Measurements from ENCODE around the gene NCAPG. TPM values are rescaled to one million over a fixed set of nuclear protein-coding genes. Genes with fewer than 3 reads are reported as not detected.

The NCAPG gene
- total RNA-seq, 3 donors from 2014 or later: 0.33 to 0.96 (median 0.59) TPM

DNA sequence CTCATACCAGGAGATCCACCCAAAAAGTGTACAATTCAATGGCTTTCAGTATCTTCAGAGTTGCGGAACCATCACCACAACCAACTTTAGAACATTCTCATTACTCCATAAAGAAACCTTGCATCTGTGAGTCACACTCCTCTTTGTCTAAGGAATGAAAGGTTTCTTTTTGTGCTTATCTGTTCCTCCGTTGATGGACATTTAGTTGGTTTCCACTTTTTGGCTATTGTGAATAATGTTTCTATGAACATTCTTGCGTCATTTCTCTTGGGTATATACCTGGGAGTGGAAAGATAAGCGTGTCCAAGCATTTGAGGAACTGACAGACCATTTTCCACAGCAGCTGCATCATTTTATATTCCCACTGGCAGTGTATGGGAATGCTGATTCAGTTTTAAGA is 39.9 kb upstream of the NCAPG start:
- Histone ChIP-seq H3K9me3 (peaks cover 0 to 6% of the 10 kb centered on the region in 2 donors), H3K27me3 (no peaks in the 10 kb centered on the region), H3K4me3 (peak overlapping the region in 1 of 3 donors; percentile 9), H3K4me1 (no peaks in the 10 kb centered on the region), H3K36me3 (no peaks in the 10 kb centered on the region), H3K27ac (peak overlapping the region in 1 of 2 donors; percentile 19)
- intact Hi-C loops (cut with DNase I; ENCODE audit: low total_unique reads): no loop called here
- TF ChIP-seq POLR2AphosphoS5 (IDR thresholded peaks at IDR 0.05) (no peak), CTCF (IDR thresholded peaks at IDR 0.05) (no peak), POLR2A (IDR thresholded peaks at IDR 0.05) (no peak)
- DNase-seq (ENCODE audit: low spot score in 2 of 2): no peak

- no peaks in the 10 kb centered on the region for H3K36me3 ChIP-seq
- H3K4me1 ChIP-seq: no peaks in the 10 kb centered on the region
- peak overlapping the region; percentile 40 to 63 for H3K27ac ChIP-seq
- H3K27me3 ChIP-seq: no peaks in the 10 kb centered on the region
- DNase-seq (ENCODE audit: low spot score in 2 of 2): peak in 1 of 2 donors; percentile 58
- intact Hi-C loops (cut with DNase I; ENCODE audit: low total_unique reads): no loop called here
- peak overlapping the region in 1 of 3 donors; percentile 9 for H3K4me3 ChIP-seq
- peaks cover 0 to 6% of the 10 kb centered on the region in 2 donors for H3K9me3 ChIP-seq
- TF ChIP-seq POLR2A (IDR thresholded peaks at IDR 0.05) (no peak), CTCF (IDR thresholded peaks at IDR 0.05) (no peak), POLR2AphosphoS5 (IDR thresholded peaks at IDR 0.05) (no peak)
Observed at GRCh38 chr4:17771284-17771908, 39.4 kb upstream of the NCAPG start.

- DNase-seq (ENCODE audit: low spot score in 2 of 2): no peak
- no peaks in the 10 kb centered on the region for H3K36me3 ChIP-seq
Observed at GRCh38 chr4:17773135-17773698, 37.6 kb upstream of the NCAPG start.

DNA sequence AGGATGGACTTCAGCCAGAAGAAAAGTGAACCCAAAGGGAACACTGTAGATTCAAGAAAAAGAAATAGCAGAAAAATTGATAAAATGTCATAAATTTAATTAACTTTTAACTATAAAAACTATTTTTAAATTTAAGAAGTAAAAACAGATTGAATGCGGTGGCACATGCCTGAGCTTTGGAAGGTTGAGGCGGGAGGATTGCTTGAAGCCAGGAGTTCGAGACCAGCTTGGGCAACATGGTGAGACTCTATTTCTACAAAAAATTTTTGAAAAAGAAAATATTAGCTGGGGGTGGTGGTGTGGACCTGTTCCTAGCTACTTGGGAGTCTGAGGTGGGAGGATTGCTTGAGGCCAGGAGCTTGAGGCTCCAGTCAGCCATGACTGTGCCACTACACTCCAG is 32.3 kb upstream of the NCAPG start:
- H3K36me3 ChIP-seq: no peaks in the 10 kb centered on the region
- H3K27me3 ChIP-seq: peaks cover 0 to 20% of the 10 kb centered on the region in 2 donors
- intact Hi-C loops (cut with DNase I; ENCODE audit: low total_unique reads): no loop called here
- no peaks in the 10 kb centered on the region for H3K9me3 ChIP-seq
- TF ChIP-seq CTCF (IDR thresholded peaks at IDR 0.05) (no peak), POLR2AphosphoS5 (IDR thresholded peaks at IDR 0.05) (no peak), POLR2A (IDR thresholded peaks at IDR 0.05) (no peak)
- H3K4me1 ChIP-seq: peaks cover 6 to 9% of the 10 kb centered on the region in 2 donors
- H3K4me3 ChIP-seq: no peak overlapping the region
- no peak overlapping the region for H3K27ac ChIP-seq
- DNase-seq (ENCODE audit: low spot score in 2 of 2): no peak

More at GRCh38 chr4:17773135-17773698, 37.6 kb upstream of the NCAPG start:
- Histone ChIP-seq H3K9me3 (no peaks in the 10 kb centered on the region), H3K27ac (no peak overlapping the region), H3K27me3 (no peaks in the 10 kb centered on the region), H3K4me1 (no peaks in the 10 kb centered on the region), H3K4me3 (no peak overlapping the region)
- TF ChIP-seq POLR2AphosphoS5 (IDR thresholded peaks at IDR 0.05): no peak
- no peak for TF ChIP-seq CTCF (IDR thresholded peaks at IDR 0.05)
- no peak for TF ChIP-seq POLR2A (IDR thresholded peaks at IDR 0.05)
- intact Hi-C loops (cut with DNase I; ENCODE audit: low total_unique reads): no loop called here

- Histone ChIP-seq H3K36me3 (no peaks in the 10 kb centered on the region), H3K9me3 (no peaks in the 10 kb centered on the region), H3K4me3 (peak overlapping the region; percentile 29 to 70 (median 52)), H3K27me3 (peaks cover 0 to 20% of the 10 kb centered on the region in 2 donors), H3K4me1 (peaks cover 6 to 9% of the 10 kb centered on the region in 2 donors), H3K27ac (no peak overlapping the region)
- TF ChIP-seq CTCF (IDR thresholded peaks at IDR 0.05) (no peak), POLR2AphosphoS5 (IDR thresholded peaks at IDR 0.05) (no peak), POLR2A (IDR thresholded peaks at IDR 0.05) (no peak)
- intact Hi-C loops (cut with DNase I; ENCODE audit: low total_unique reads): no loop called here
- DNase-seq (ENCODE audit: low spot score in 2 of 2): no peak
Observed at GRCh38 chr4:17780501-17781299, 30.1 kb upstream of the NCAPG start.
